ENCODE results near the gene CDK6.
A peak's percentile ranks its signal among the peaks of the same experiment; 100 is the strongest.

Gene CDK6

DNA sequence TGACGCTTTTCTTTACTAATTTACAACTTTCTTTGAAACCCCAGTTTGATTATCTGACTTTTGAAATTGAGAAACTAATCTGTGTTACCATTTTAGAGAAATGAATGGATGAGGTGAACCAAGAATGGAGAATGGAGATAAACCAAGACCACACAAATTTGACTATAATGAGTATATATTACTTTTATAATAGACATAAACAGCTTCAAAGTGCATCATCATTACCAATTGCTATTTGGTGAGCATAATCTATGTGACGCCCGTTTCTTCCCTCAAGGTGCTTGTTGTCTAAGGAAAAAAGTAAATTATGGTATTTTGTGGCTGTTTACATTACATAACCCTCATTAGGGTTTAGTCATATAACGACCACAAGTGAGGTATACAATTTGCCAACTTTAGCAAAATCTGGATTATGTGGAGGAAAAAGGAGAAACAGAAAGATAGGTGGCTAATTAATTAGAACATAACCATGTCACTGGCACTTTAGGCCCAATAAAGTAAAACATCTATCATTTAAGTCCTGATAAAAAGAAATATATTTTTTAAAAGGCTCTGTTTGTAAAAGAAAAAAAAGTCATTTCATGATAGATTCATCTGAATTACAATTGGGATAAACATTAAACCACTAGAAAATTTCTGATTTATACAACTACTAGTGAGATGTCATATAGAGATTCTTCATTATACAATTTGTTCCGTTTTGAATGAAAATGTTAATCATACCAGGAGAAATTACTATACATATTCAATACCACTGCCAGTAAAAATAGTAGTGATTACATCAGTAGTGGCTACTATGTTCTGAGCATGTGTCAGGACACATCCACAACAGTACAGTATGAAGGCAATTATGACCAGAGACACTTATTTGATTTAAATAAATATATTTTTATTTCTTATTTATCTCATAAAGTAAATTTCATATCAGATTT lies 128.0 kb downstream of the CDK6 start:
- no peak for DNase-seq (ENCODE audit: low read depth)

DNA sequence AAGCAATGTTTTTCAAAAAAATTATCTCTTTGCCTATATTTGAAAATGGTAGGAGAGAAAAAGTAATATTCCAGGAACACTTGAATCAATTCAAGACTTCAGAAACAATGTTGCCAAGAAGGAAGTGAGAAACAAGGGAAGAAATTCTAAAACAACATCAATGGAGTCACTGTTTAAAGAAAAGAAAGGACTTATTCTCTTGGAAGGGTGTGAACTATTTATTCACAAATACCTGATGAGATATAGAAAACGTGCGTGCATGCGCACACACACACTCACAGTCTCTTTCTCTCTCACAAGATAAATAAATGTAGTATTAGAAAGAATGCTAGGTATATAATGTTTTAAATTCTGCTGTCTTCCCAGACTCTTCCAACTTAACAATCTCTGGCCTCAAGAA lies 128.9 kb downstream of the CDK6 start:
- no peak for DNase-seq (ENCODE audit: low read depth)

- DNase-seq (ENCODE audit: low read depth) = no peak
Measured at GRCh38 chr7:92706563-92706962, 129.8 kb downstream of the CDK6 start.

GRCh38 chr7:92705831-92706230 lies 130.5 kb downstream of the CDK6 start:
- no peak for DNase-seq (ENCODE audit: low read depth)

- DNase-seq (ENCODE audit: low read depth) = no peak
Measured at GRCh38 chr7:92704858-92705257, 131.5 kb downstream of the CDK6 start.

DNA sequence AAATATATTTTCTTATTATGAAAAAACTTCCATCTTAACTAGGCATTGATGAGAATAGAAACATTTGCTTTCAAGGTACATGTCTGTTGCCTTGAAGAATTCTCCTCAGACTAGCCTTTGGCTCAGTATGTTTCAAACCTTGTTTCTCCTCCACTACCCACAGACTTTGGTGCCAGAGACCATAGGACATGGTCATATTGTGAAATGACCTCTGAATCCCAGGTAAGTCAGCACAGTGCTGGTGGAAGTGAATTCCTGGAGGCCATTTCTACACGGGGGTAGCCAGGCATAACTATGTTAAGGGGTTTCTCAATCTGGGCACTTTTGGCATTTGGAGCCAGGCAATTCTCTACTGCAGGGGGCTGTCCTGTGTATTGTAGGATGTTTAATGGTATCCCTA lies 133.8 kb downstream of the CDK6 start:
- DNase-seq (ENCODE audit: low read depth) = no peak

DNA sequence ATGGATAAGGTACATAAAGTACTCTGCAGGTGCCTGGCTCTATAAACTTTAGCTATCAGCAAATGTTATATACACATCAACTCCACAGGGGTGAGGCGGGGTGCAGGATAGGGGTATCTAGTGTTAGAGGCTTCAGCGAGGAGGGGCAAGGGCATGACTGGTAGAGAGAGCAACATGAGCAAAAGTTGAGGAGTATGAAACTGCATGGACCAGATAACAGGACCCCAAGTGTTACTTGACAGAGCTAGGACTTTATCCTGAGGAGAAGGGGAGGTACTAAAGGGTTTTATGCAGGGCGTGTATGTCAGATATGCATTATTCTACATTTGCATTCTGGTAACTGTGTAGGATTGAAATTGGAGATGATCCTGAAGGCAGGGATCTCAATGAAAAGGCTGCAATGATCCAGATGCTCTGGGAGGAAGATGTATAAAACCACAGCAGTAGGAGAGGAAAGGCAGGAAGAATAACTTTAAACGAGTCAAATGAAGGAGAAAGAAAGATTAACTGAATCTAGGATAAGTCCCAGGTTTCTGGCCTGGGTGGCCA lies 136.3 kb downstream of the CDK6 start:
- DNase-seq (ENCODE audit: low read depth) = no peak

- DNase-seq (ENCODE audit: low read depth) = no peak
Measured at GRCh38 chr7:92699560-92699959, 136.8 kb downstream of the CDK6 start.

DNA sequence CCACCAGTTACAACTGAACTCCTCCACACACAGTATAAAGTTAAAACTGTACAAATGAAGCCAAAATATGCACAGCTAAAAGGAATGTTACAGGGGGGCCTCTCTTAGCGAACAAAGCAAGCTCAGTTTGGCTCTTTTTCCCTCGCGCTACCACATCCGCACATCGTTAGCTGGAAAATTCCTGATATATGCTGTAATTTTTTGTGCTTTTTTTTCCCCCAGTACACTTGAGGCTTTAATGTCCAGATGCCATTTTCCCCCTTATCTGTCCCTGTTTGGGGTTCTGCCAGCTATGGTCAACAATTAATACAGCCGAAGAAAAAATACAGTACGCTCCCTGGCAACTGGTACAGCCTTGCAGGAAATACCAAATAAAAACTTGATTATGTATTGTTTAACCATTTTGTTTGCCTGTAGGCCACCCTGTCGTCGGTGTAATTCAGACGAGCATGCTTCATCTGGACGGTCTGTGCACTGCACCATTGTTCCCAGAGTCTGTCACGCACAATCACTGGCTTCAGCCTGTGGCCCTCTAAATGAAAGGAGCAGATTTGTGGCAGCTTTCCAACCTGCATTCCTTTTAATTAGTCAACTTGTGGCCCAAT lies 138.0 kb downstream of the CDK6 start:
- DNase-seq (ENCODE audit: low read depth) = no peak

GRCh38 chr7:92697414-92697813 lies 139.0 kb downstream of the CDK6 start:
- no peak for DNase-seq (ENCODE audit: low read depth)

DNA sequence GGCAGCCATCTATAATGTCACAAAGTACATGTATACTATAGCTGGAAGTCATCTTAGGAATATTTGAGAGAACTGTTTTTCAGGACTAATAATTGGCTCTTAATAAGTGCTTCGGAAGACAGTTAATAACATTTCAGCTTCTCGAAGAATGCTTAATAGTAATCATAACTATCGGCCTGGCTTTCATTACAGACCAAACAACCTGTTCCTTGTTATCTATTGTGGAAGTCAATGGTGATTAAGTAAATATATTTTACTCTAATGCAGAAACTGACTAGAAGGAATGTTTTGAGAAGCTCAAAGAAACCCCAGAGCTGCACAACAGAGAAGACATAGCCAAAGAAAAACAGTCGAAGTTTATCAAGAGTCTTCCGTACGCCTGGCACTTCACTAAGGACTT lies 139.4 kb downstream of the CDK6 start:
- no peak for DNase-seq (ENCODE audit: low read depth)

- DNase-seq (ENCODE audit: low read depth) = no peak
Measured at GRCh38 chr7:92696584-92696983, 139.8 kb downstream of the CDK6 start.

GRCh38 chr7:92695308-92696261 lies 140.8 kb downstream of the CDK6 start:
- no peak for DNase-seq (ENCODE audit: low read depth)

- DNase-seq (ENCODE audit: low read depth) = no peak
Measured at GRCh38 chr7:92694211-92694610, 142.2 kb downstream of the CDK6 start.

GRCh38 chr7:92693519-92693918 lies 142.9 kb downstream of the CDK6 start:
- DNase-seq (ENCODE audit: low read depth) = no peak

- no peak for DNase-seq (ENCODE audit: low read depth)
Measured at GRCh38 chr7:92691578-92691977, 144.8 kb downstream of the CDK6 start.

GRCh38 chr7:92685136-92686042 lies 151.0 kb downstream of the CDK6 start:
- DNase-seq (ENCODE audit: low read depth) = peak; percentile 51

DNA sequence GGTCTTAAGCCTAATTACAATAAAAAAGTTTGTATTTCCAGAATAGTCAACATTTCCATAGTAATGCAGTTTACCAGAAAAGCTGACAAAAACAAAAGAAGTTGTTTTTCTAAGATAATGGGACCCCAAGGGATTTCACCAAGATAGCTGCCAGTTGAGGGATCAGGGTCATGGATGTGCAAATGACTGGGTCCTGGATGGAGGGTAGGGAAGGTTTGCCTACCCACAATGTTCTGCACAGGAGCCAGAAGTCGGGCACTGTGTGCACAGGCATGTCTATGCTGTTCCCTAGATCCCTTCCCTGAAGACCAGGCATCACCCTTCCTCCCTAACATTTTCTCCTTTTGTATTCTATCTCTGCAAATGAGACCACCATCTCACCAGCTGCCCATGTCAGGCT lies 152.1 kb downstream of the CDK6 start:
- no peak for DNase-seq (ENCODE audit: low read depth)

- DNase-seq (ENCODE audit: low read depth) = no peak
Measured at GRCh38 chr7:92682903-92683539, 153.4 kb downstream of the CDK6 start.

GRCh38 chr7:92682330-92682729 lies 154.0 kb downstream of the CDK6 start:
- no peak for DNase-seq (ENCODE audit: low read depth)

DNA sequence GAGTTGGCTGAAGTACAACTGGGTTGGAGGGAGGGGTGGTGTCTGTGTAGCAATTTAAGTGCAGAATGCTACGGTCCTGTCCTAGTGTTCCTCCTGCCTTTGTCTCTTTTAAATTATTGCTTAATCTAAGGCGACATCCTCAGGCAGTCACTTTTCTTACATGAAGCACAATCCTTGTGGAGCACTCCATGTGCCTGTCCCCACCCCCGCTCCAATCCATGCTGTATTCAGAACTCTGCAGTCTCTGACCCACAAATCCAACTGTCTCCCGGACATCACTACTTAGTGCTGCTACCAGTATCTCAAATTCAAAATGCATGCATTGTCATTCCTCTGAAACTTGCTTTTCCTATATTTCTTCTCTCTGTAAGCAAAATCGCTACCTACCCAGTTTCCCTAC lies 154.7 kb downstream of the CDK6 start:
- DNase-seq (ENCODE audit: low read depth) = no peak

Measured in stimulated activated CD8-positive, alpha-beta memory T cell treated with anti-CD3 and anti-CD28 coated beads, Interleukin-4, amount 100 ng/mL, for 24 hours (primary cell).